Fibroblast of lung (primary cell): ENCODE measurements around the gene ADAMTS5. TPM values are rescaled to one million over a fixed set of nuclear protein-coding genes. Genes with fewer than 3 reads are reported as not detected.

Experiments
- DNase-seq, 2 donors: peaks; one replicate each; pipeline versions ENCODE4 v3.0.0 to v3.0.0-alpha.2; 2010; ENCODE audit warnings: low read depth in 2 of 2
- H2AFZ ChIP-seq: 2 replicates; pipeline ENCODE4 v1.5.1; 2012; ENCODE audit warnings: low read length, control low read depth, inconsistent platforms
- H3K27ac ChIP-seq: 2 replicates; pipeline ENCODE4 v1.5.1; 2011; ENCODE audit warnings: low read length, control low read depth; ENCODE audit not compliant: insufficient read depth
- H3K27me3 ChIP-seq: 2 replicates; pipeline ENCODE4 v1.5.1; 2011; ENCODE audit warnings: mild to moderate bottlenecking, low read length; ENCODE audit not compliant: control insufficient read depth, insufficient read depth
- H3K36me3 ChIP-seq: 2 replicates; pipeline ENCODE4 v1.5.1; 2011; ENCODE audit warnings: low read length; ENCODE audit not compliant: control insufficient read depth, insufficient read depth
- H3K4me1 ChIP-seq: 2 replicates; pipeline ENCODE4 v1.5.1; 2011; ENCODE audit warnings: low read length; ENCODE audit not compliant: control insufficient read depth, insufficient read depth; ENCODE audit errors: extremely low read depth
- H3K4me2 ChIP-seq: 2 replicates; pipeline ENCODE4 v1.5.1; 2011; ENCODE audit warnings: low read length, control low read depth; ENCODE audit not compliant: insufficient read depth; ENCODE audit errors: extremely low read depth
- H3K4me3 ChIP-seq, 4 experiments: fragments of 200-600 bp in 1 of 4; sonication (generic) in 1 of 4; replicated peaks in 1 of 4; 2 replicates each; pipeline ENCODE4 v1.5.1; 2011 to 2016; ENCODE audit warnings: low read length in 4 of 4, low read depth in 3 of 4, mild to moderate bottlenecking in 3 of 4, control low read depth in 2 of 4, inconsistent platforms in 1 of 4, mixed read lengths in 1 of 4; ENCODE audit not compliant: insufficient read depth in 1 of 4; ENCODE audit errors: control extremely low read depth in 1 of 4
- H3K79me2 ChIP-seq: 2 replicates; pipeline ENCODE4 v1.5.1; 2012; ENCODE audit warnings: mild to moderate bottlenecking, low read length, inconsistent platforms; ENCODE audit not compliant: control insufficient read depth, insufficient read depth
- H3K9ac ChIP-seq: 2 replicates; pipeline ENCODE4 v1.5.1; 2011; ENCODE audit warnings: mild to moderate bottlenecking, low read length, control low read depth; ENCODE audit not compliant: insufficient read depth
- H3K9me3 ChIP-seq: 2 replicates; pipeline ENCODE4 v1.5.1; 2012; ENCODE audit warnings: low read depth, low read length; ENCODE audit not compliant: control insufficient read depth, insufficient read depth
- H4K20me1 ChIP-seq: 2 replicates; pipeline ENCODE4 v1.5.1; 2011; ENCODE audit warnings: low read length; ENCODE audit not compliant: control insufficient read depth, insufficient read depth; ENCODE audit errors: extremely low read depth
- EZH2 ChIP-seq: IDR thresholded peaks from 2 replicates; pipeline ENCODE4 v1.5.1; 2012; ENCODE audit warnings: low read length, control low read depth, mild to moderate bottlenecking; ENCODE audit errors: missing control alignments
- polyA plus RNA-seq, 2 donors: library from polyadenylated mRNA; depleted of rRNA in 1 of 2; stranded (reverse) in 1 of 2; unstranded in 1 of 2; fragments of >200 nt; gene quantifications; 2 replicates each; pipeline ENCODE4 v1.2.1, GENCODE V29; 2011 to 2012; ENCODE audit warnings: missing spikeins in 1 of 2
- total RNA-seq: library from RNA; depleted of rRNA; stranded (reverse); fragments of >200 nt; gene quantifications from 2 replicates; pipeline ENCODE4 v1.2.1, GENCODE V29; 2014
- TF ChIP-seq, protein P1 (sequence below), 2 donors: IDR thresholded peaks in 1 of 2; conservative IDR thresholded peaks in 1 of 2; 1 replicate in 1 of 2; 2 replicates in 1 of 2; pipeline ENCODE4 v1.5.1; 2011 to 2012; ENCODE audit warnings: low read length in 2 of 2, control low read depth in 1 of 2, inconsistent platforms in 1 of 2, low read depth in 1 of 2, mild to moderate bottlenecking in 1 of 2

The ADAMTS5 gene
- total and polyA plus RNA-seq, 2 donors (not counting 1 experiment from before 2014, with no cell fraction given) = 4.3 to 12.2 TPM

DNA sequence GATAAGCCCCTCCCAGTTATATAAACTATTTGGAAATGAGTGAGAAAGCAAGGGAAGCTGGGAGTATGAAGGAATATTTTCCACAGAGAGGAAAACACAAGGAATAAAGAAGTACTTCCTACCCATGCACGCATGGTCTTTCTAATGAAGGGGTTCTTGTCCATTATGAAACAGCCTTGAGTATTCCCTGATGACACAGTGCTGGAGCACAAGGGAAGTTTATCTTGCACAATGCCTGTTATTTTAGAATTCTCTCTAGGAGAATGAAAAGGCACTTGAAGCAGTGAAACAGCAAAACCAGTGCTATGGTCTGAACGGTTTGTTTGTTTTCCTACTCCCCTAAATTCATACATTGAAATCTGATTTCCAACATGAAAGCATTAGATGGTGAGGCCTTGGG lies 83.1 kb downstream of the ADAMTS5 start:
- no peaks in the 10 kb centered on the region for H3K36me3 ChIP-seq
- no peaks in the 10 kb centered on the region for H3K27me3 ChIP-seq
- no peaks in the 10 kb centered on the region for H3K79me2 ChIP-seq
- DNase-seq = peak in 1 of 2 donors; percentile 8
- TF ChIP-seq, protein P1, sequence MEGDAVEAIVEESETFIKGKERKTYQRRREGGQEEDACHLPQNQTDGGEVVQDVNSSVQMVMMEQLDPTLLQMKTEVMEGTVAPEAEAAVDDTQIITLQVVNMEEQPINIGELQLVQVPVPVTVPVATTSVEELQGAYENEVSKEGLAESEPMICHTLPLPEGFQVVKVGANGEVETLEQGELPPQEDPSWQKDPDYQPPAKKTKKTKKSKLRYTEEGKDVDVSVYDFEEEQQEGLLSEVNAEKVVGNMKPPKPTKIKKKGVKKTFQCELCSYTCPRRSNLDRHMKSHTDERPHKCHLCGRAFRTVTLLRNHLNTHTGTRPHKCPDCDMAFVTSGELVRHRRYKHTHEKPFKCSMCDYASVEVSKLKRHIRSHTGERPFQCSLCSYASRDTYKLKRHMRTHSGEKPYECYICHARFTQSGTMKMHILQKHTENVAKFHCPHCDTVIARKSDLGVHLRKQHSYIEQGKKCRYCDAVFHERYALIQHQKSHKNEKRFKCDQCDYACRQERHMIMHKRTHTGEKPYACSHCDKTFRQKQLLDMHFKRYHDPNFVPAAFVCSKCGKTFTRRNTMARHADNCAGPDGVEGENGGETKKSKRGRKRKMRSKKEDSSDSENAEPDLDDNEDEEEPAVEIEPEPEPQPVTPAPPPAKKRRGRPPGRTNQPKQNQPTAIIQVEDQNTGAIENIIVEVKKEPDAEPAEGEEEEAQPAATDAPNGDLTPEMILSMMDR (conservative IDR thresholded peaks at IDR 0.05 in 1 of 2, IDR thresholded peaks at IDR 0.05 in 1 of 2; ENCODE audit: low read depth in 1 of 2, low read length in 2 of 2) = no peak
- no peak for TF ChIP-seq EZH2
- no peak overlapping the region for H3K27ac ChIP-seq
- no peaks in the 10 kb centered on the region for H4K20me1 ChIP-seq
- no peak overlapping the region for H2AFZ ChIP-seq
- H3K9me3 ChIP-seq = no peaks in the 10 kb centered on the region
- H3K4me3 ChIP-seq = no peak overlapping the region
- no peak overlapping the region for H3K4me2 ChIP-seq
- H3K4me1 ChIP-seq = no peaks in the 10 kb centered on the region
- H3K9ac ChIP-seq = no peak overlapping the region

DNA sequence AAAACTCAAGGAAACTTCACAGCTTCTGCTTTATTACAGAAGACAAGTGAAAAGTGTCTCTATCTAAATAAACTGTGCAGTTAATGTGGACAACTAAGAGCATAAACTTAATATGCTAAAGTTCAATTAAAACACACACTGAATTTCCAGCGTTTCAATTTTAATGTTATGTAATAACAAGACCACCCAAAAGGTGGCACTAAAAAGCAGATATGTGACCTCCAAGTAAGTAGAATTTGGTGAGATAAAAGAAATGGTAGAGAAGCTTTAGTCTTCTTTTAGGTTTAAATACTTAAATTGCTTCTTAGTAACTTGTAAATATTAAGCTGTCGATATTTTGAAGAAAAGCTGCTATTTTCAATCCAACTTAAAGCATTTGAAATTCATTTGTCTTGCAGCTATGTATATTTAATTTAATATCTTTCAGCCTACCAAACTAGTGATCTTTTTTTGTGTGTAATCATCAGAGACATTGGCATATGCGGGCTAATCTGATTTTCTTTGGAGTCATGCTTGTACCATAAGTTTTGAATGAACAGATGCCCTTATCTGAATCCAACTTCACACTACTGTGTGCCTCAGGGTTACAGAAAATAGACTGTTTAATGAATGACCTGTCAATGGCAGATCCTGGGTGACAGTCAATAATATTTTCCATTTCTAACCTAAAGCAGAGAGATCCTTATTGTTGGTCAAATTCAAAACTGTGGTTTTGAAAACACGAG lies 85.2 kb downstream of the ADAMTS5 start:
- Histone ChIP-seq H3K36me3 (no peaks in the 10 kb centered on the region), H3K4me2 (no peak overlapping the region), H2AFZ (no peak overlapping the region), H3K27me3 (no peaks in the 10 kb centered on the region), H3K9me3 (no peaks in the 10 kb centered on the region), H3K4me3 (no peak overlapping the region), H3K9ac (no peak overlapping the region), H3K79me2 (no peaks in the 10 kb centered on the region), H3K27ac (no peak overlapping the region), H3K4me1 (no peaks in the 10 kb centered on the region), H4K20me1 (no peaks in the 10 kb centered on the region)
- peak; percentile 13 to 65 for DNase-seq
- no peak for TF ChIP-seq EZH2
- TF ChIP-seq, protein P1 (conservative IDR thresholded peaks at IDR 0.05 in 1 of 2, IDR thresholded peaks at IDR 0.05 in 1 of 2; ENCODE audit: low read depth in 1 of 2, low read length in 2 of 2) = peak; percentile 5 to 38

DNA sequence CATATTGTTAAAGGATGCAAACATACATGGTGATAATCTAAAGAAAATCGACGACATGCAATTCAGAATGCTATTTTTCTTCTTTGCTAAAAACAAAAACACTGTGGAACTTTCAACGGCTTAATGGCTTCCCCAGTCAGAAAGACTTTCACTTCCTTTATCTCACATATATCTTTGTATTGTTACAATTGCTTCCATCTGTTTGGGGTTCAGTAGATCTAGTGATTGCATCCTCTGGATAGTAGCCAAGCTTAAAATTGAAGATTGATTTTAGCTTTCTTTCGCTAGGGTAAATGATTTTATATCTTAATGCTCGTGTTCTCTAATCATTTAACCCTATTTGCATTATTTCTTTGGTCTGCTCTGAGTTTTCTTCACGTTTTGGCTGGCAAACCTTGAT lies 89.9 kb downstream of the ADAMTS5 start:
- Histone ChIP-seq H2AFZ (peak overlapping the region; percentile 57), H3K9ac (no peak overlapping the region), H3K9me3 (no peaks in the 10 kb centered on the region), H3K4me3 (no peak overlapping the region), H3K27me3 (no peaks in the 10 kb centered on the region), H3K79me2 (no peaks in the 10 kb centered on the region), H4K20me1 (no peaks in the 10 kb centered on the region), H3K36me3 (no peaks in the 10 kb centered on the region), H3K27ac (no peak overlapping the region), H3K4me2 (no peak overlapping the region), H3K4me1 (no peaks in the 10 kb centered on the region)
- no peak for TF ChIP-seq EZH2
- TF ChIP-seq, protein P1 (conservative IDR thresholded peaks at IDR 0.05 in 1 of 2, IDR thresholded peaks at IDR 0.05 in 1 of 2; ENCODE audit: low read depth in 1 of 2, low read length in 2 of 2) = no peak
- no peak for DNase-seq
